Neuron (in vitro differentiated cells): ENCODE measurements around the gene POTEH.
"Not testable (repeated sequence)": the region's sequence is repeated elsewhere in the genome, so short reads cannot be mapped to it uniquely, and the experiment has no call there.

Experiments used
- H2AFZ ChIP-seq: one replicate; pipeline ENCODE4 v1.6.1; 2013; ENCODE audit warnings: low read depth, mild to moderate bottlenecking, inconsistent platforms, low read length, moderate library complexity
- H3K27me3 ChIP-seq: one replicate; pipeline ENCODE4 v1.6.1; 2013; ENCODE audit warnings: low read length; ENCODE audit not compliant: insufficient read depth
- H3K36me3 ChIP-seq: one replicate; pipeline ENCODE4 v1.6.1; 2013; ENCODE audit warnings: low read length; ENCODE audit not compliant: insufficient read depth
- H3K4me1 ChIP-seq: one replicate; pipeline ENCODE4 v1.6.1; 2013; ENCODE audit warnings: low read length; ENCODE audit not compliant: insufficient read depth
- H3K4me3 ChIP-seq: 2 replicates; pipeline ENCODE4 v1.5.1; 2013; ENCODE audit warnings: mild to moderate bottlenecking, low read length, moderate library complexity
- H3K9me3 ChIP-seq: one replicate; pipeline ENCODE4 v1.6.1; 2013; ENCODE audit warnings: low read length

POTEH gene

GRCh38 chr22:15759443-15760097 lies 69.7 kb downstream of the POTEH start:
- not testable (repeated sequence) for H3K36me3 ChIP-seq, H3K4me3 ChIP-seq, H3K4me1 ChIP-seq, H2AFZ ChIP-seq, H3K9me3 ChIP-seq, H3K27me3 ChIP-seq

- H3K9me3 ChIP-seq, H3K4me3 ChIP-seq, H3K4me1 ChIP-seq, H2AFZ ChIP-seq, H3K27me3 ChIP-seq, H3K36me3 ChIP-seq: not testable (repeated sequence)
These were observed 70.7 kb downstream of the POTEH start for GRCh38 chr22:15760388-15761150.

GRCh38 chr22:15761151-15761777 lies 71.4 kb downstream of the POTEH start:
- H3K9me3 ChIP-seq, H3K36me3 ChIP-seq, H3K4me1 ChIP-seq, H2AFZ ChIP-seq, H3K27me3 ChIP-seq, H3K4me3 ChIP-seq: not testable (repeated sequence)

GRCh38 chr22:15763559-15763958 lies 73.7 kb downstream of the POTEH start:
- not testable (repeated sequence) for H3K27me3 ChIP-seq, H3K9me3 ChIP-seq, H3K4me3 ChIP-seq, H3K36me3 ChIP-seq, H3K4me1 ChIP-seq, H2AFZ ChIP-seq
